Loucy (cell line): ENCODE results near the gene RAC3.

Source experiments
- CTCF ChIP-seq: fragments of 200-600 bp; sonication (generic); conservative IDR thresholded peaks from 2 replicates; pipeline ENCODE4 v1.5.1; 2014; ENCODE audit warnings: mild to moderate bottlenecking, antibody characterized with exemption, low read length
- EZH2phosphoT487 ChIP-seq: fragments of 200-600 bp; IDR thresholded peaks from 2 replicates; pipeline ENCODE4 v1.6.1; 2018; ENCODE audit warnings: antibody characterized with exemption, mild to moderate bottlenecking, moderate library complexity, borderline replicate concordance

- TF ChIP-seq CTCF = no peak
- no peak for TF ChIP-seq EZH2phosphoT487
Measured at GRCh38 chr17:82072827-82073226, 41.3 kb downstream of the RAC3 start.
